Left renal pelvis (tissue), 4 donors: Measurements from ENCODE around the gene ACAD11. TPM values are rescaled to one million over a fixed set of nuclear protein-coding genes. Genes with fewer than 3 reads are reported as not detected.
"Not testable (repeated sequence)": the region's sequence is repeated elsewhere in the genome, so short reads cannot be mapped to it uniquely, and the experiment has no call there.

Experiments used
- DNase-seq, 4 donors: peaks; one replicate each; pipeline ENCODE4 v3.0.0-alpha.2; 2013; ENCODE audit warnings: low read depth in 4 of 4, low spot score in 3 of 4
- polyA plus RNA-seq, 4 donors: library from polyadenylated mRNA; unstranded; fragments of 120-200 nt; gene quantifications; one replicate each; pipeline ENCODE4 v1.2.1, GENCODE V29; 2013; ENCODE audit not compliant: insufficient read length in 4 of 4

Gene ACAD11
- polyA plus RNA-seq, 4 donors, result 22.3 to 45.7 (median 31.9) TPM

- DNase-seq, result no peak
Measured at GRCh38 chr3:132654190-132654589, 5.4 kb downstream of the ACAD11 start.

DNA sequence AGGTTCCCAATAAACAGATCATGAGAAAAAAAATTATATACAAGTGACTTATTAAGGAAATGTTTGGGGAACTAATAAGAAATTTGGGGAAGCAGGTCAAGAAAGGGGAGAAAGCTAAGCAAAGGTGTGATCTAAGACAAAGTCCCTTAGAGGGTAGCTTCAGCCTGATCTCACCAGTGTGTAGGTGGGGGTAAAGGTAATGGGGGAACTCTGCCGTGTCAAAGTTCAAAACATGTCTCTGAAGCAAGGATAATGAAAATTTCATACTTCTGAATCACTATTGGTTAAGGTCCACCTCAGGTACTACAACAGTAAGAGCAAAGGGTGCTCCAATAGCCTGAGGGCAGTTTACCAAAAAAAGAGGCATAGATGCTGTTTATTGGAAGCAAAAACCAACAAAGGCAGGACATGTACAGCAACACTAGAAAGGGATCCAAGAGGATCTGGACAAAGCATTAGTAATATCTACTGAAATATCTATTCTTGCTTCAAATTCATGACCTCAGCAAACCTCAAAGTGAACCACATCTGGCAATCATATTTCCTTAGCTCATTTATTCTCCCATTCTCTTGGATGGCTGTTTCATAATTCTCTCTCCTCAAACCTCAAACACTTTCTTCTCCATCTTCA, 6.9 kb downstream of the ACAD11 start:
- no peak for DNase-seq

GRCh38 chr3:132650153-132650552, 9.5 kb downstream of the ACAD11 start:
- no peak for DNase-seq

- no peak for DNase-seq
Measured at GRCh38 chr3:132645058-132645457, 14.6 kb downstream of the ACAD11 start.

DNA sequence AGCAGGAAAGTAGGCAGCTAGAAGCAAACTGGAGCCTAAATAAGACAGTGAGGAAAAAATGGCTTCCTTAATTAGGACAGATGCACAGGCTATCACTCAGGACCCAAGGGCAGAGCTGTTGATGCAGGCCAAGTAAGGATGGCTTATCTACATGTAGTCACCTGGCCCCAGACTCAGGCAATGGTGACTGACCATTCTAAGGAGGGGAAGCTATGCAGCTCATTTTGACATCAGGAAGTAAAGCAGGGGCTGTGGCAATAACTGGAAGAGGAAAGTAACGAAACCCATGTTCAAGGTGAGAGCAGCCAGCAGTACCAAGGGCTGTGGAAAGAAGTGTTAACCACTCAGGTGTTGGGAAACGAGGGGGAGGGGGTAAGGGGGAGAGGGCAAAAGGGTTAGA, 16.2 kb downstream of the ACAD11 start:
- no peak for DNase-seq

DNA sequence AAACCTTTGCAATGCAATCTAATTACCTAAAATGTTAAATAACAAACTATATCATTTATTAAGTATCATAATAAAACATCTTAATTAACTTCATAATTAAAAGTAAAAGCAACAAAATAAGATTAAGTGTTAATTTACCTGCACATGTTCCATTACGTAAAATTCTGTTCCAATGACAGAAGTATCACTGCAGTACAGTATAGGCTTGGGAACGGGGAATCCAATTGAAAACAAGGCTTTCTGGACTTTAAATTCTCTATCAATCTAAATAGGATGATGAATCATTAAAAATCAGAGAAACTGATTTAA, 17.1 kb downstream of the ACAD11 start:
- DNase-seq, result no peak

DNA sequence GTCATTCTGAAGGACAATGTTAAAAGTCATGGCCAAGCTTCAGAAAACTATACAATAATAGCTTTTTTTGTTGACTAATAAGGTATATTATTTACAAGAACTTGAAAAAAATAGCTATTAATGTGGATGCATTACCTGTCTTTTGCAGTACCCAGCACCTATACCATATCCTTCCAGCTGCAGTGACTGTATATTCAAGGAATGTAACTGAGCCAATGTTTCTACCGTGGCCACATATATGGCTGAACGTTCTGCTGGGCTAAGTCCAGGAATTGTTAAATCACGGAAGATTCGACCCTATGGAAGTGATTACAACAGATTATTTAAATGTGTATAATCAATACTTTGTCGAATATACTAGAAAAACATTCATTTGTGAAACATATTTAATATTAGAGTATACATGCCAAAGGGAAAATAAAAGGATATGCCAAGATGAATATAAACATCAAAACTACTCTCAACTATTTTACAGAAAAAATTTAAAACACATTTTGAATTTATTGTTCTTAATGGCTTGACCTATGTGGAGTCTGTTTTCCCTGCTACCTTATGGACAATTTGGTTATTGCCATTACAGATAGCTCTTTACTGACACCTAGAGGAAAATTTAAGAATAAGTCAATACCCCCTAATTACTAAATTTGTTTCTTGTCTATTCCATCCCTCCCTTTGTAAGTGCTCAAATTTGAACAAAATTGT, 17.6 kb downstream of the ACAD11 start:
- DNase-seq, result no peak

DNA sequence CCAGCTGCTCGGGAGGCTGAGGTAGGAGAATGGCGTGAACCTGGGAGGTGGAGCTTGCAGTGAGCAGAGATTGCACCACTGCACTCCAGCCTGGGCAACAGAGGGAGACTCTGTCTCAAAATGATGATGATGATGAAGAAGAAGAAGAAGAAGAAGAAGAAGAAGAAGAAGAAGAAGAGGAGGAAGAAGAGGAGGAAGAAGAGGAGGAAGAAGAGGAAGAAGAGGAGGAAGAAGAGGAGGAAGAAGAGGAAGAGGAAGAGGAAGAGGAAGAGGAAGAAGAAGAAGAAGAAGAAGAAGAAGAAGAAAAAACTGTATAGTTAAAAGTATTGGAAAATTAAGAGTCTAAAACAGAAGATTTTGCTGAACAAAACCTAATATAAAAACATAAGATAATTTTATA, 18.2 kb downstream of the ACAD11 start:
- DNase-seq, result not testable (repeated sequence)

DNA sequence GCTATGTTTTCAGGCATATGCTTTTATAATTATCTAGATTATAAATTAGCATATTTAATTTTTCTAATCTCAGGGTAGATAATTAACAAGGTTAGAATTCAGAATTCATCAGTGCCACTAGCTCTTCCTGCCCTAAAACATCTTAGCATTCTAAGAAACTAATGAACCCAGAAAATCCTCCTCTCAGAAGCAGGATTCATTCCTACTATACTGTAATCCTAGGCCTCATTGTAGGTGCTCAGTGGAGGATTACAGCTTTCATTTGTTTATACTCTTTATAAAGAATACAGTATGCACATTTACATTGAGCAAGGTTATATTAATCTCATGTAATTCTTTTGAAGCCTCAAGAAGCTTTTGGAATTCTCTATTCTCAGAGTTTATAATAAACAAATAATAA, 20.9 kb downstream of the ACAD11 start:
- DNase-seq, result no peak

GRCh38 chr3:132637590-132637989, 22.0 kb downstream of the ACAD11 start:
- no peak for DNase-seq

- DNase-seq, result no peak
Measured at GRCh38 chr3:132635052-132635451, 24.6 kb downstream of the ACAD11 start.

DNA sequence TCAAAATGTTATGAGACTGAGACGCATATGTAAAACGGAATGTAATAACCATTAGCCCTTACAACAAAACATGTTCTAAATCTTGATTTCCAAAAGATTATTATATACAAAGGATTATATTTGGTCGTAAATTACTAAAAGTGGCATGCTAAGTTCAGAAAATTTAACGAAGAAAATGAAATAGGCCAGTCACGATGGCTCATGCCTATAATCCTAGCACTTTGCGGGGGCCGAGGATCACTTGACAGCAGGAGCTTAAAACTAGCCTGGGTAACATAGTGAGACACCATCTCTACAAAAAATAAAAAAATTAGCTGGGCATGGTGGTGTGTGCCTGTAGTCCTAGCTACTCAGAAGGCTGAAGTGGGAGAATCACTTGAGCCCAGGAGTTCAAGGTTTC, 29.0 kb downstream of the ACAD11 start:
- no peak for DNase-seq

- no peak for DNase-seq
Measured at GRCh38 chr3:132629928-132630327, 29.7 kb downstream of the ACAD11 start.

- DNase-seq, result no peak
Measured at GRCh38 chr3:132628157-132628556, 31.5 kb downstream of the ACAD11 start.

DNA sequence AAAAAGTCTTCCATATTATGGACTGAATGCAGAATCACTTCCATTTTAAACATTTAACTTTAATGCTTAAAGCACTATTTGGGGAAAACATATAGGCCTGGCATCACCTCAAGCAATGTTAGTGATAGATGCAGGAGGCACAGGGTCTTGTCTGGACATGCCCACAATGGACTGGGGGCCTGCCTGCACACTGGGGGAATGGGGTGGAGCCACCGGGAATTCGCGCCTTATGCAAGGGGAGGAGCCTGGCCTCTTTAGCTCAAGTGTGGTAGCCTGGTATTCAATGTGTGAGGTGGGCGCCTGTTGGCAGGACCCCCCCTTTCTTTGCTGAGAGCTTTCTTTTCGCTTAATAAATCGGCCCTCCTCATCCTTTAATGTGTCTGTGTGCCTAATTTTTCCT, 32.7 kb downstream of the ACAD11 start:
- no peak for DNase-seq

DNA sequence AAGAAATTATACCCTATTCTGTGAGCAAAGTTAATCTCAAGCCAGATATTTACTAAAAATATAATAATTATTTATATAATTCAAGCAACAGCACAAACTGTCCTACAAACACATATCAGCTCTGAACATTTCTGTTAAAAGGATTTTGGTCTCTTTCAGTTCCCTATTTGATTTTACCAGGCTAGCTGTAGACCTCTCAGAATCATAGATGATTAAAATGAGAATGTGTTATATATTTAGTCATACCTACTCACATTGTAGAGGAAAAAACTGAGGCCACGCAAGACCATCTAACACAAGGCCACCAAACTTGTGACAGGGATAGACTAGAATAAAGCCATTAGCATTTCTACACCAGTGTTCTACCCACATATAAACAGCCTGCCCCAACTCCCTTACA, 34.0 kb downstream of the ACAD11 start:
- no peak for DNase-seq

GRCh38 chr3:132624790-132625189, 34.8 kb downstream of the ACAD11 start:
- DNase-seq, result no peak

DNA sequence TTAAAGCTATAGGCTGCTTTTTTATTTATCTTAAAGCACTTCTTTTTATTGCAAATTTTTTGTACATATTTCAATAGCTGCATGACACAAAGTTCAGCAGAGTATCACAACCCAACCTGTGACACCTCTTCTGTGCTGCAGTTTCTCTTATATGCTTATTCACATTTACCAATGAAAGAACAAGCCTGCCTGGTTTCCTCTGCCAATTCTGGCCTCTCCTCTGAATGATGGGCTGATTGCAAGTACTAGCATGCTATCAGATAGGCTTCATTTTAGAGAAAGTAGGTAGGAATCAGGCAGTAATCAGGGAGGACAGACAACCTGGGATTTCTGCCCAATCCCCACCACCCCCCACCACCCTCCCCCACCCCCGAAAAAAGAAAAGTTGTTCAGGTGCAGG, 36.0 kb downstream of the ACAD11 start:
- DNase-seq, result no peak

- DNase-seq, result no peak
Measured at GRCh38 chr3:132622761-132623160, 36.8 kb downstream of the ACAD11 start.

DNA sequence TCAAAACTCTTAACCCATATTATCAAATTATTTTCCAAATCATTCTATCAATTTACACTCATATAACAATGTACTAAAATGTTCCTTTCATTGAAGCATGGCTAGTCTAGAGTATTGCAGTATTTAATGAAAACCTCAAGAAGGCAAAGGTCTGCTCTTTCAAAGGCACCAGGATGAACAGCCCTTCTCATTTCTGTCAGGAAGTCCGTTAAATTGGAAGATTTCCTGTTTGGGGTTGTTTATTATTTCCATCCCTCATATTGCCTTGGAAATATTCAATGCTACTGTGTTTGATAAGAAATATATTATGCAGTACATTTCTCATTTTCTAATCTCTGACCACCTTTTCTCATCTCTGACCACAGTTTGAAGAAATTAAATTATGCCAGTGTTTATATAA, 37.5 kb downstream of the ACAD11 start:
- DNase-seq, result no peak

DNA sequence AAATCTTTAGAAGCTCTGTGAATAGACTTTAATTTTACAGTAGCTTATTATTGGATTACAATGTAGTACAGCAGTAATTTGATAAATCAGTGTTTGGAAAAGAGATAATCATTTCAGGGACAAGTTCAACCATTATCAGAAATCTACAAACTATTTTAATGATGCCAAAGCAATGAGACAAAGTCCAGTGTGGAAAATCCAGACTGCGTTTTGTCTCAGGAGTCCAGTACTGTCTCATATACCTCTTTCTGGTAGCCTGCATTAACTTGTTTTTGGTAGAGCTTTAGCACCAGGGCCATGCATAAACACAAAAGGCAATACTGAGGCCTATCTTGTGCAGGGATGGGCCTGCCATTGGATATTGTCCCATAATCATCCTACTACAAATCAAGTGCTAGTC, 42.8 kb downstream of the ACAD11 start:
- no peak for DNase-seq

DNA sequence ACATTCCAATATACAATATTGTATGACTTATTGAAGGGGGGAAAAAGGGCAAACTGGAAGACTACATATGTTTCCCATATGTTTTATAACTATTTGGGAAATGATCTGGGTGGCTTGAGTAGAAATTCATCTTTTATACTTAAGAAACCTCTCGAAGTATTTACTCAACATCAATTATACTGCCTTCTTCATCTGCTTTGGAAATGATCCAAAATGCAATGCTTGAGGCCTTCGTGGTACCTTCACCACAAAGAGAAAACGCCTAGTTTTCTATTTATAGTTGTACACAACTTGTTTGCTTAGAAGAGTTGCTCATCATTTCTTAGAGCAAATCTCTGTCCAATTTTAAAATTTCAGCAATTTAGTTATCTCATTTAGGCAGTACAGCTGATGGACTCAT, 43.7 kb downstream of the ACAD11 start:
- no peak for DNase-seq

GRCh38 chr3:132615301-132615700, 44.3 kb downstream of the ACAD11 start:
- DNase-seq, result not testable (repeated sequence)
